NOMO-1 treated with DMSO at 0.1 percent for 48 hours (cell line): ENCODE results near the gene INO80.
"Not testable (repeated sequence)": the region's sequence is repeated elsewhere in the genome, so short reads cannot be mapped to it uniquely, and the experiment has no call there.

Experiments used
- DNase-seq: peaks from one replicate; lab custom pipeline; 2025; ENCODE audit not compliant: unreplicated experiment; lab: John Stamatoyannopoulos, UW

Gene INO80

GRCh38 chr15:40964006-40964405 lies 152.1 kb downstream of the INO80 start:
- DNase-seq, result no peak

DNA sequence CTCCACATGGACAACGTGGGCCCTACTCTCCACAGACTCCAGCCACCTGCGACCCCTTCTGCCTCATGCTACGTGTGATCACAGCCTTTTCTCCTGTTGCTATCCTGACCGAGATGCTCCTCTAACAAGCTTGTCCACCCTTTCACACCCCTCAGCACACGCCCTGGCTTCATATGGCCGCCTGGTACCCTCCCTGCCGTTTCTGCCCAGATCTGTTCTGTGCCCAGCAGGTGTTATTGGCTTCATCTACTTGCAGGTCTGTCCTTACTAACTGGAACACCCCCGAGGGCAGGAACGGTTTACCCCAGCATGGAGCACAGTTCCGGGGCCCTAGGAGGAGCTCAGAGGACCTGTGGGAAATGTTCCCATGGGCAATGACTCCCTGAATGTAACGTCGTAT lies 152.9 kb downstream of the INO80 start:
- no peak for DNase-seq

DNA sequence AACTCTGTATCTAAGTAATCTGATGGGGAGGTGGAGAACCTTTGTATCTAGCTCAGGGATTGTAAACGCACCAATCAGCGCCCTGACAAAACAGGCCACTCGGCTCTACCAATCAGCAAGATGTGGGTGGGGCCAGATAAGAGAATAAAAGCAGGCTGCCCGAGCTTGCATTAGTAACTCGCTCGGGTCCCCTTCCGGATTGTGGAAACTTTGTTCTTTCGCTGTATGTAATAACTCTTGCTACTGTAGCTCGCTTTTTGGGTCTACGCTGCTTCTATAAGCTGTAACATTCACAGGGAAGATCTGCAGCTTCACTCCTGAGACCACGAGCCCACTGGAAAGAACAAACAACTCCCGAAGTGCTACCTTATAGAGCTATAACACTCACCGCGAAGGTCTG lies 153.8 kb downstream of the INO80 start:
- DNase-seq, result not testable (repeated sequence)

DNA sequence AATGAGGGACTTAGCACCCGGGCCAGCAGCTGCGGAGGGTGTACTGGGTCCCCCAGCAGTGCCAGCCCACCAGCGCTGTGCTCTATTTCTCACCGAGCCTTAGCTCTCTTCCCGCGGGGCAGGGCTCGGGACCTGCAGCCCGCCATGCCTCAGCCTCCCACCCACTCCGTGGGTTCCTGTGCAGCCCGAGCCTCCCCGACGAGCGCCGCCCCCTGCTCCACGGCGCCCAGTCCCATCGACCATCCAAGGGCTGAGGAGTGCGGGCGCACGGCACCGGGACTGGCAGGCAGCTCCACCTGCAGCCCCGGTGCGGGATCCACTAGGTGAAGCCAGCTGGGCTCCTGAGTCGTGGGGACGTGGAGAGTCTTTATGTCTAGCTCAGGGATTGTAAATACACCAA lies 154.3 kb downstream of the INO80 start:
- not testable (repeated sequence) for DNase-seq

DNA sequence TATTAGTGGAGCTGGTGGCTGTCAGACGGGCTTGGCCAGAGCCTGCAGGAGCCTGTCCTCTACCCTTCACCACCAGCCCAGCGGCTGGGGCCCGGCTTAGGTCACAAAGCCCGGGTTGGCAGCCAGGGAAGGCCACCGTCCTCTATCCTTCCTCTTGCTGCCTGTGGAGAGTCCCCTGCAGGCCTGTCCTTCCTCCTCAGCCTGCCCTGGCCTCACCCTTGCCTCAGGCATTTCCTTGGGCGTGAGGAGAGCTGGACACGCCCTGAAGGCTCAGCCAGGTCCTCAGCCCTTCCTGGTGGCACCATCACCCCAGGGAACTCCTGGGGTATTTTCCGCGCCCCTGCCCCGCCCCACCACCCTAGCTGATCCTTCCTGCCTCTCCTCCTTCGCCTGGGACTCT lies 155.2 kb downstream of the INO80 start:
- no peak for DNase-seq

DNA sequence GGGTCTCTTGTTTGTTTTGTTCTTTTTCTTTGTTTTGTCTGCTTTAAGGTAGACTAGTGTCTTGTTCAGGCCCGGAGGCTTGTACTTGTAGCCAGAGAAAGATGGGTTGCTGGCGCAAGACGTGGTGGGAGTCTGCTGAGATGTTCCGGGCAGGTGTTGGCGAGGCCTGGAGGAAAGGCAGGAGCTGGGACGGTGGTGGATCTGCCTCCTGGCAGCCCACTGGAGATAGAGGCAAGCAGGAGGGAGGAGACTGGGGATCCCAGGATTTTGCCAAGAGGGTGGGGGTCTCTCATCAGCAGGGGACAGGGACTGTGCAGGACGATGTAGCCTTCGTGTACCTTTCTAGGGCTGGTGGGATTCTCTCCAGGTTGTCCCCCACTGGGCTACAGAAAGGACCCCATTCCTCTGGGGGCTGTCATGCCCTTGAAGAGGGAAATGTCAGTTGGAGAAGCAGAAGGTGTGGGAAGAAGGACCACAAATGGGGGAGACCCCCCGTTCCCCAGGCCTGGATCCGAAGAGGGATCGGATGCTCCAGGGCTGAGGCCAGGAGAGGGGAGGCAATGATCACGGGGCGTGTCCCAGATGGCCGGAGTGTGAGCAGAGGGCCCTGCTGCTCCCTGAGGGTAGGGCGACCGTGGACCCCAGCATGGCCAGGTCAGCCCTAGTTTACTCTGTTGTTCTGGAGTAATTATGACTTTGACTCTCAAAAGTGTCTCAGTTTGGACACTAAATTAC lies 155.8 kb downstream of the INO80 start:
- no peak for DNase-seq

GRCh38 chr15:40959331-40960141 lies 156.5 kb downstream of the INO80 start:
- DNase-seq, result no peak

- no peak for DNase-seq
Measured at GRCh38 chr15:40958723-40959122, 157.4 kb downstream of the INO80 start.

DNA sequence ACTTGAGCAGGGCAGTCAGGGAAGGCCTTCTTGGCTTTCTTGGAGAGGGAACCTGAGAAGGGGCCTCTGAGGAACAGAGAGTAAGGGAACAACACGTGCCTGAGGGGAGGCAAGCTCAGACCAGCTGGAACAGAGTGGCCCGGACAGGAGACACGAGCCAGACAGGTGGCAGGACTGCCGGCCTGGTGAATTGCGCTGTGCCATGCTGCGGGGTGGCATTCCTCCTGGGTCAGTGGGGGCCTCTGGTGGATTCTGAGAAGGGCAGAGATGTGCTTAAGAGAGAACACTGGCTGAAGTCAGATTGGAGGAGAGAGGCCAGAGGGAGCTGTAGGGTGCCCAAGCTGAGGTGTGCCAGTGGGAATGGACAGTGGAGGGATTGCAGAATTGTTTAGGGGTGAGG lies 157.9 kb downstream of the INO80 start:
- DNase-seq, result no peak

DNA sequence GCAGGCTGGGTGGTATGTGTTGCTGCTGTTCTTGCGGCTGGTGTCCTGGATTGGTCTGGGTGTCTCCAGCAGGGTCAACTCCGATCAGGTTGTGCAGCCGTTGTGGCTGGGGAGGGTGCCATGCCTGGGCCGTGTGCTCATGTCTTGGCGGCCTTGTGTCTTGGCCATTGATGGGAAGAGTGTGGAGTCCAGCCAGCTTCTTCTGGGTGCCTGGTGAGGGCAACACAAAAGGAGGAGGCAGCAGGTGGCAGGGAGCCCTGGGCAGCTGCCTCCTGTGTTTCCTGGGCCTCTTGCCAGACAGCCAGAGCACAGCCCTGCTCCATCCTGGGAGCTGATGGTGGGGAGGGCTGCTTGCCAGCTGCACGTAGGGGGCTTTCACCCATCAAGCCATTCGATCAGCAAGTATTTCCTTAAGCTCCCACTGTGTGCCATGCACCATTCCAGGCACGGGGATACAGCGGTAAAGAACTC lies 158.5 kb downstream of the INO80 start:
- DNase-seq, result no peak

DNA sequence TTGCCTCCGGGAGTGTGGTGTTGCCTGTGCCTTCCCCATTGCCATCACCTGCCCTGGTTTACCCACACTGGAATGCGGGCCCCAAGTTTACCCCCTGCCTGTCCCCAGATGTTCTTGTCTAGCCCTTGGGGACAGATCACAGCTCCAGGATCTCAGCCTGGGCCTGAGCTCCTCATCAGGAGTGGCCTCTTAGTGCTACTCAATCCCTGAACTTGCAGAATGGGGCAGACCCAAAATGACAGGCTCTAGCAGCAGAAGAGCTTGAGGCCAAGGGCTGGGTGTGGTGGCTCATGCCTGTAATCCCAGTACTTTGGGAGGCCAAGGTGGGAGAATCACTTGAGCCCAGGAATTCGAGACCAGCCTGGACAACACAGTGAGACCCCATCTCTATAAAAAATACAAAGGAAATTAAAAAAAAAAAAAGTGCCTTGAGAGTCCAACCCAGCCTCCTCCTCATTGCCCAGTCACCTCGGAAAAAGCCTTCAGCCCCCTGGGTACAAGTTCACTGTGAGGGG lies 159.0 kb downstream of the INO80 start:
- DNase-seq, result no peak

- DNase-seq, result no peak
Measured at GRCh38 chr15:40956541-40956982, 159.5 kb downstream of the INO80 start.

GRCh38 chr15:40955930-40956540 lies 160.0 kb downstream of the INO80 start:
- DNase-seq, result no peak

GRCh38 chr15:40955141-40955903 lies 160.8 kb downstream of the INO80 start:
- no peak for DNase-seq

DNA sequence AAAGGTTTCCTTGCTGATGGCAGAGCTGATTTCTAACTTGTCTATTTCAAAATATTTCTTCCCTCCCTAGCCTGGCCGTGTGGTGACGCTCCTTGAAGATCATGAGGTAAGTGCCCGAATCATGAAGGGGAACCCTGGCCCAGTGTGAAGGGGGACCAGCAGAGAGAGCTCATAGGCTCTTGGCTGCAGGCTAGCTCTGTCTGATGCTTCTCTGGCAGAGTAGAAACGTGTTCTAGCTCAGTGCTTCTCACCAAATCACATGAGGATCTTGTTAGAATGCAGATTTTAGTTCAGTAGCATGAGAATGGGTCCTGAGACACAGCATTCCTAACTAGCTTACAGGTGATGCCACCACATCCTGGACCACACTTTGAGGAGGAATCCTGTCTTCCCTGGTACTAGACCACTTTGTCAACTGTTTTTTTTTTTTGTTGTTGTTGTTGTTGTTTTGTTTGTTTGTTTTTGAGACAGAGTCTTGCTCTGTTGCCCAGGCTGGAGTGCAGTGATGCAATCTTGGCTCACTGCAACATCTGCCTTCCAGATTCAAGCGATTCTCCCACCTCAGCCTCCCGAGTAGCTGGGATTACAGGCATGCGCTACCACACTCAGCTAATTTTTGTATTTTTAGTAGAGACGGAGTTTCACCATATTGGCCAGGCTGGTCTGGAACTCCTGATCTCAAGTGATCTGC lies 161.8 kb downstream of the INO80 start:
- DNase-seq, result not testable (repeated sequence)

DNA sequence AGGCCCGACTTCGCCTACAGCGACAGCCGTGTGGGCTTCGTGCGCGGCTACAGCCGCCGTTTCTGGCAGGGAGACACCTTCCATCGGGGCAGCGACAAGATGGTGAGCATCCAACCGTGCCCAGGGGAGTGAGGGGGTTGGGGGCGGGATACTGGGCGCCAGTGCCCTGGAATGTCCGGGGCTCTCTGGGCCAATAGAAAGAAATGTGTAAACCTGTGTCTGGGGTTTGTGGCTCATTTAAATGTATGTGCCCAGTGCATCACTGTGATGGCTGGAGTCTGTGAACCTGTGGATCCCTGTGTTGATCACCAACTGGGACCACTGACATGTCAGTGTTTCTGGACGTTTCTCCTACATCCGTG lies 162.4 kb downstream of the INO80 start:
- no peak for DNase-seq

GRCh38 chr15:40952901-40953712 lies 163.0 kb downstream of the INO80 start, which contains the start of gene CHAC1:
TSS of gene CHAC1 (plus strand) at chr15:40953471. CDS start at chr15:40953584, 113 bp downstream.
- DNase-seq, result peak; percentile 94

DNA sequence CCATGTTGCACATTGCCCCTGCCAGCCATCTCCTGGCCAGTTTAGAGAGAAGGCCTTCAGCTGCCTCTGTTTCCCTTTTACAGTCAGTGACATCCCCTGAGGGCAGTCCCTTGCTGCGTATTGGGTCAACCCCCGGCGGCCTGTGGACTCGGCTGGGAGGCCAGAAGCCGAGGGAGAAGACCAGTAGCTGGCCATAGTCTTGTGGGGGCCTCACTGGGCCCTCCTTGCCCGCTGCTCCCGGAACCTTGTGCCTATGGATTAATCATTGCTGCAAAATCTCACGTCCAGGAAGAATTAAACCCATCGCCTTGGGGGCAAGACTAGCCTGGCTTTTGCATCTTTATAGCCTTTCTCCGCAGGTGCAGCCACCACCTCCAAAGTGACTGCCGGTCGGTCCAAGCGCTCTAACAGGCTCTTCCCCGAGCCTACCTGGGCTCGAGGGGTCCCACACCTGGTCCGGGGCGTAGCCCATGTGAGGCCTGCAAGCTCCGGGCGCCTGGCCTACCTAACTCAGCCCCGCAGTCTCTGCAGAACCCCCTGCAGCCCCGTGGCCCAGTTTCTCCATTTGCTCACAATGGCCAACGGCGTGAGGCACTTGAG lies 163.7 kb downstream of the INO80 start:
- DNase-seq, result no peak

GRCh38 chr15:40951764-40952163 lies 164.3 kb downstream of the INO80 start:
- no peak for DNase-seq
